ENCODE data around the gene ZNF41.

The ZNF41 gene

DNA sequence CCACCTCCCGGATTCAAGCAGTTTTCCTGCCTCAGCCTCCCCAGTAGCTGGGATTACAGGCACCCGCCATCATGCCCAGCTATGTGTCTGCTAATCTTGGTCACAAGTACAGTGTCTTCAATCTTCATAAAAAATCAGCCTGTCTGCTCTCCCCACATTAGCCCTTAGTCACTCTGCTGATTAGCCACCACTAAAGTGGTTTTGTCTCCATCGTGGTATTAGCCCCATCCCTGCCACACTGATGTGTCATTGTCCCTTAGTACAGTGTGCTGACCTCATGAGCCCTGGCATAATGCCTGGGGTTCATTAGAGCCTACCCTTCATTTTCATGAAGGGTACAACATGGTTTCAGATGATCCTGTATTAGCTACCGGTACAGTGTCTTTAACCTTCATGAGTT lies 62.8 kb downstream of the ZNF41 start:
- DNase-seq (ENCODE audit: low read depth, low spot score): no peak
- H3K4me3 ChIP-seq (ENCODE audit: low read depth, low read length): no peak overlapping the region
- in situ Hi-C loops (cut with HindIII; ENCODE audit: low sequenced_read_pairs): no loop called here
- TF ChIP-seq, protein P1, sequence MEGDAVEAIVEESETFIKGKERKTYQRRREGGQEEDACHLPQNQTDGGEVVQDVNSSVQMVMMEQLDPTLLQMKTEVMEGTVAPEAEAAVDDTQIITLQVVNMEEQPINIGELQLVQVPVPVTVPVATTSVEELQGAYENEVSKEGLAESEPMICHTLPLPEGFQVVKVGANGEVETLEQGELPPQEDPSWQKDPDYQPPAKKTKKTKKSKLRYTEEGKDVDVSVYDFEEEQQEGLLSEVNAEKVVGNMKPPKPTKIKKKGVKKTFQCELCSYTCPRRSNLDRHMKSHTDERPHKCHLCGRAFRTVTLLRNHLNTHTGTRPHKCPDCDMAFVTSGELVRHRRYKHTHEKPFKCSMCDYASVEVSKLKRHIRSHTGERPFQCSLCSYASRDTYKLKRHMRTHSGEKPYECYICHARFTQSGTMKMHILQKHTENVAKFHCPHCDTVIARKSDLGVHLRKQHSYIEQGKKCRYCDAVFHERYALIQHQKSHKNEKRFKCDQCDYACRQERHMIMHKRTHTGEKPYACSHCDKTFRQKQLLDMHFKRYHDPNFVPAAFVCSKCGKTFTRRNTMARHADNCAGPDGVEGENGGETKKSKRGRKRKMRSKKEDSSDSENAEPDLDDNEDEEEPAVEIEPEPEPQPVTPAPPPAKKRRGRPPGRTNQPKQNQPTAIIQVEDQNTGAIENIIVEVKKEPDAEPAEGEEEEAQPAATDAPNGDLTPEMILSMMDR (IDR thresholded peaks at IDR 0.05; ENCODE audit: low read depth, low read length): no peak

DNA sequence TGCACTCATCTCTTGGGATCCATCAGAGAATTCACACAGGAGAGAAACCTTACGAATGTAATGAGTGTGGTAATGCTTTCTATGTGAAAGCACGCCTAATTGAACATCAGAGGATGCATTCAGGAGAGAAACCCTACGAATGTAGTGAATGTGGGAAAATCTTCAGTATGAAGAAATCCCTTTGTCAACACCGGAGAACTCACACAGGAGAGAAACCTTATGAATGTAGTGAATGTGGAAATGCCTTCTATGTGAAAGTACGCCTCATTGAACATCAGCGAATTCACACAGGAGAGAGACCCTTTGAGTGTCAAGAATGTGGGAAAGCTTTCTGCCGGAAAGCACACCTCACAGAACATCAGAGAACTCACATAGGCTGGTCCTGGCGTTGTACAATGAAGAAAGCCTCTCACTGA lies 69.8 kb downstream of the ZNF41 start:
- TF ChIP-seq, protein P1 (IDR thresholded peaks at IDR 0.05; ENCODE audit: low read depth, low read length): no peak
- in situ Hi-C loops (cut with HindIII; ENCODE audit: low sequenced_read_pairs): no loop called here
- H3K4me3 ChIP-seq (ENCODE audit: low read depth, low read length): no peak overlapping the region
- no peak for DNase-seq (ENCODE audit: low read depth, low spot score)

Measured in astrocyte of the spinal cord (primary cell).